RWPE2 (cell line): ENCODE results near the gene B3GAT1.
"Not testable (repeated sequence)": the region's sequence is repeated elsewhere in the genome, so short reads cannot be mapped to it uniquely, and the experiment has no call there.

ENCODE experiments used
- ATAC-seq: fragments of 200-7000 bp; cut with Tn5 transposase; 3 replicates; pipeline ENCODE4 v1.9.1; 2021; ENCODE audit warnings: low read depth
- DNase-seq: peaks from one replicate; pipeline ENCODE4 v3.0.0-alpha.2; 2020; ENCODE audit warnings: low spot score
- H3K27ac ChIP-seq: fragments of 450-650 bp; 2 replicates; pipeline ENCODE4 v1.5.1; 2017; ENCODE audit warnings: mild to moderate bottlenecking; ENCODE audit not compliant: poor library complexity, severe bottlenecking
- H3K27me3 ChIP-seq: fragments of 250-450 bp; sonication (Bioruptor Pico); 2 replicates; pipeline ENCODE4 v1.5.1; 2021; ENCODE audit warnings: mild to moderate bottlenecking, moderate library complexity; ENCODE audit not compliant: insufficient read depth, poor library complexity, severe bottlenecking
- H3K36me3 ChIP-seq: fragments of 250-450 bp; sonication (Bioruptor Pico); 2 replicates; pipeline ENCODE4 v1.5.1; 2020; ENCODE audit warnings: low read depth, mild to moderate bottlenecking, moderate library complexity
- H3K4me1 ChIP-seq: fragments of 250-450 bp; sonication (Bioruptor Pico); 2 replicates; pipeline ENCODE4 v1.5.1; 2021; ENCODE audit warnings: mild to moderate bottlenecking, moderate library complexity; ENCODE audit not compliant: insufficient read depth, poor library complexity, severe bottlenecking
- H3K4me3 ChIP-seq: fragments of 250-450 bp; sonication (Bioruptor Pico); 2 replicates; pipeline ENCODE4 v1.5.1; 2021; ENCODE audit warnings: mild to moderate bottlenecking, moderate library complexity; ENCODE audit not compliant: severe bottlenecking
- H3K9me3 ChIP-seq: fragments of 250-450 bp; sonication (Bioruptor Pico); 2 replicates; pipeline ENCODE4 v1.5.1; 2021; ENCODE audit warnings: mild to moderate bottlenecking, moderate library complexity; ENCODE audit not compliant: severe bottlenecking
- TF ChIP-seq, protein P1 (sequence below): fragments of 450-650 bp; IDR thresholded peaks from one replicate; pipeline ENCODE4 v1.5.1; 2017; ENCODE audit warnings: mild to moderate bottlenecking, moderate library complexity; ENCODE audit not compliant: poor library complexity, severe bottlenecking

B3GAT1 gene

DNA sequence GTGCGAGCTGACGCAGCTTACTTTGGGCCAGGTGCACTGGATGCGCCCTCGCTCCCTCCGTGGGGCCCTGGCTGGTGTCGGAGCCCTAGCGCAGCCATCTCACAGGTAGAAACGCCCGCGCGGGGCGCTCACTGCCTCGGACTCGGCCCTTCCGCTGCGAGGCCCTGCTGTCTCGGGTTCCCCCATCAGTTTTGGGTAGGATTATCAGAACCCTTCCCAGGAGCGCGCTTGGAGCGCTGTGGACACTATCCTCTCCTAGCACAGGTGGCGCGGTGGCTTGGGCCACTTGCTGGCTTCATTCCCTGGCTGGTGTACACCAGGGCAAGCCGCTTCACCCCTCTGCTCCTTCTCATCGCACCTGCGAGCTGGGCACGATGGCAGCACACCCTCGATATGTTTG lies 35.7 kb upstream of the B3GAT1 start:
- H3K9me3 ChIP-seq: no peaks in the 10 kb centered on the region
- no peaks in the 10 kb centered on the region for H3K27me3 ChIP-seq
- no peaks in the 10 kb centered on the region for H3K4me1 ChIP-seq
- H3K4me3 ChIP-seq: no peak overlapping the region
- ATAC-seq: no peak
- H3K36me3 ChIP-seq: no peaks in the 10 kb centered on the region
- no peak overlapping the region for H3K27ac ChIP-seq
- DNase-seq: no peak
- TF ChIP-seq, protein P1, sequence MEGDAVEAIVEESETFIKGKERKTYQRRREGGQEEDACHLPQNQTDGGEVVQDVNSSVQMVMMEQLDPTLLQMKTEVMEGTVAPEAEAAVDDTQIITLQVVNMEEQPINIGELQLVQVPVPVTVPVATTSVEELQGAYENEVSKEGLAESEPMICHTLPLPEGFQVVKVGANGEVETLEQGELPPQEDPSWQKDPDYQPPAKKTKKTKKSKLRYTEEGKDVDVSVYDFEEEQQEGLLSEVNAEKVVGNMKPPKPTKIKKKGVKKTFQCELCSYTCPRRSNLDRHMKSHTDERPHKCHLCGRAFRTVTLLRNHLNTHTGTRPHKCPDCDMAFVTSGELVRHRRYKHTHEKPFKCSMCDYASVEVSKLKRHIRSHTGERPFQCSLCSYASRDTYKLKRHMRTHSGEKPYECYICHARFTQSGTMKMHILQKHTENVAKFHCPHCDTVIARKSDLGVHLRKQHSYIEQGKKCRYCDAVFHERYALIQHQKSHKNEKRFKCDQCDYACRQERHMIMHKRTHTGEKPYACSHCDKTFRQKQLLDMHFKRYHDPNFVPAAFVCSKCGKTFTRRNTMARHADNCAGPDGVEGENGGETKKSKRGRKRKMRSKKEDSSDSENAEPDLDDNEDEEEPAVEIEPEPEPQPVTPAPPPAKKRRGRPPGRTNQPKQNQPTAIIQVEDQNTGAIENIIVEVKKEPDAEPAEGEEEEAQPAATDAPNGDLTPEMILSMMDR: no peak

DNA sequence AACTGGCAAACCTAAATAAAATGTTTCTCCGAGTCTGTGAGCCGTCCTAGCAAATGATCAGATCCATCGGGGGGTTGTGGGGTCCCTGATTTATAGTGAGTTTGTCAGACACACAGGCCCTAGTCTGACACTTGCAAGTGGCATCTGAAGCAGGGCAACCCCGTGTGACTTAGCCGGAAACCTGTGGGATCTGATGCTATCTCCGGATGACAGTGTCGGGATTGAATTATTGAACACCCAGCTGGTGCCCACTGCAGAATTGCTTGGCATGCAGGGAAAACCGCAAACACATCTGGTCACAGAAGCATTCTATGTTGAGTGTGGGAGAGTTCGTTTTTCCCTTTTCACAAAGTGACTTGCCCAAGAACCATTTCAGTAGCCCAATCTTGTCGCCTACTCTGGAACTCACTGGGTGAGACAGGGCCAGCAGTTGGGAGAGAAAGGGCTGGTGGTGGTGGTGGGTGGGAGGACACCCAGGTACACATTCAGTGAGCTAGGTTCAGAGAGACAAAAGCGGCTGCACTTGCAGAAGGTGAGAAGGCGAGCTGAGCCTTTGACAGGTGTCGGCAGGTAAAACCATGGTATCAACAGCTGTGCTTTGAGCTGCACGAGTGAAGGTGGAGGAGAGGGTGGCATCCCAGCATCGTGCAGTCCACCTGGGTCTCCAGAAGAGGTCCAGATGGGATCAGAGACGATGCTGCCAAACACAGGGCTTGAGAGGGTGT lies 33.7 kb upstream of the B3GAT1 start:
- H3K36me3 ChIP-seq: no peaks in the 10 kb centered on the region

DNA sequence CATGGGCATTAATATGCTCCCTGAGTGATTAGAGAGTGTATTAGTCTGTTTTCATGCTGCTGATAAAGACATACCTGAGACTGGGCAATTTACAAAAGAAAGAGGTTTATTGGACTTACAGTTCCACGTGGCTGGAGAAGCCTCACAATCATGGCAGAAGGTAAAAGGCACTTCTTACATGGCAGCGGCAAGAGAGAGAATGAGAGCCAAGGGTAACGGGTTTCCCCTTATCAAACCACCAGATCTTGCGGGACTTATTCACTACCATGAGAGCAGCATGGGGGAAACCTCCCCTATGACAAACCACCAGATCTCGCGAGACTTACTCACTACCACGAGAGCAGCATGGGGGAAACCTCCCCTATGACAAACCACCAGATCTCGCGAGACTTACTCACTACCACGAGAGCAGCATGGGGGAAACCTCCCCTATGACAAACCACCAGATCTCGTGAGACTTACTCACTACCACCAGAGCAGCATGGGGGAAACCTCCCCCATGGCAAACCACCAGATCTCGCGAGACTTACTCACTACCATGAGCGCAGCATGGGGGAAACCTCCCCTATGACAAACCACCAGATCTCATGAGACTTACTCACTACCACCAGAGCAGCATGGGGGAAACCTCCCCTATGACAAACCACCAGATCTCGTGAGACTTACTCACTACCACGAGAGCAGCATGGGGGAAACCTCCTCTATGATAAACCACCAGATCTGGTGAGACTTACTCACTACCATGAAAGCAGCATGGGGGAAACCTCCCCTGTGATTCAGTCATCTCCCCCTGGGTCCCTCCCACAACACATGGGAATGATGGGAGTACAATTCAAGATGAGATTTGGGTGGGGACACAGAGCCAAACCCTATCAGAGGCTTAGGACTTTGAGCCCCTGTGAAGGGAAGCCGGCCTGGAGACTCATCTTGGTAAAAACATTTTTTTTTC lies 32.4 kb upstream of the B3GAT1 start:
- DNase-seq, H3K36me3 ChIP-seq, ATAC-seq, H3K4me3 ChIP-seq, H3K27me3 ChIP-seq, H3K9me3 ChIP-seq, H3K27ac ChIP-seq, H3K4me1 ChIP-seq: not testable (repeated sequence)

More for the DNA sequence above, 33.7 kb upstream of the B3GAT1 start:
- Histone ChIP-seq H3K27me3 (no peaks in the 10 kb centered on the region), H3K4me3 (no peak overlapping the region), H3K4me1 (no peaks in the 10 kb centered on the region), H3K27ac (no peak overlapping the region), H3K9me3 (no peaks in the 10 kb centered on the region)
- ATAC-seq: no peak
- no peak for DNase-seq
- TF ChIP-seq, protein P1: no peak

DNA sequence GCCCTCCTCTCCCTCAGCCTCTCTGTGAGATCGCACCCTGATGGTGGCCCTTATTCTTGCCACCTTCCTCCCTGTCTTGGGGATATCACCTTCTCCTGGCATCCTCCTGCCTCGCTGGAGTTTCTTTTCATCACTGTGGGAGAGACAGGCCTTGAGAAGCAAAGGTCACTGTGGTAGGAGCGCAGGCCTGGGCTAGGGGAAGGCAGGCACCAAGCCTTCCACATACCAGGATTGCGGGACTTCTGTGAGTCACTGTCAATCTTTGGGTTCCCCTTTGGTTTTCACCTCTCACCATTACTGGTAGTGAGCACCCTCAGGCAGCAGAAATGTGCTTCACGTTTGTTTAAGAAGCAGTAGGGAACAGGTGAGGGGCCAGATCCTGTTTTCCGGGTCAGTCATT lies 31.2 kb upstream of the B3GAT1 start:
- Histone ChIP-seq H3K9me3 (no peaks in the 10 kb centered on the region), H3K4me3 (no peak overlapping the region), H3K4me1 (no peaks in the 10 kb centered on the region), H3K27ac (no peak overlapping the region), H3K27me3 (no peaks in the 10 kb centered on the region), H3K36me3 (no peaks in the 10 kb centered on the region)
- TF ChIP-seq, protein P1: no peak
- DNase-seq (no peak), ATAC-seq (no peak)

DNA sequence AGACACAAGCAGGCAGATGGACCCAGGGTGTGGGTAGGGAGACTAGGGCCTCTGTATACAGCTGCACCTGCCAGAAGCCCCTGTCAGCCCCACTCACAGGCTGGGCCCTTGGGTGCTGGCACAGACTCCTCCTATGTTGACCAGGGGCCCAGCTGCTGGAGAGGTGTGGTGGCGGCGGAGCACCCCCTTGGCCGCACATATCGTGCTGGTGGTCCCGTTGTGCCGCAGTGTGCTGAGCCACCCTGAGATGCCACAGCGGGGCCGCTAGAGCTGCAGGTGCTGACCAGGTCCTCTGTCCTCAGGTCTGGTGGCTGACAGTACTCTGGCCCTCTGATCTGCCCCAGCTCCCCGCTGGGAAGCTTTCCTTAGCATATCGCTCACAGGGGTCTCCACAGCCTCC lies 30.2 kb upstream of the B3GAT1 start:
- Histone ChIP-seq H3K27ac (no peak overlapping the region), H3K36me3 (no peaks in the 10 kb centered on the region), H3K9me3 (no peaks in the 10 kb centered on the region), H3K4me1 (no peaks in the 10 kb centered on the region), H3K27me3 (no peaks in the 10 kb centered on the region), H3K4me3 (no peak overlapping the region)
- TF ChIP-seq, protein P1: no peak
- DNase-seq (no peak), ATAC-seq (no peak)
